RWPE1 (cell line): ENCODE measurements around the gene ONECUT3.

Experiments
- CTCF ChIA-PET: fragments of 350-600 bp; sonication (Branson Sonifier 250); formaldehyde crosslinking; extraction: SDS; loops from one replicate; lab custom pipeline; 2021; lab: Yijun Ruan, JAX
- POLR2A ChIA-PET: fragments of 400-600 bp; formaldehyde crosslinking; extraction: SDS; loops from one replicate; lab custom pipeline; 2020; ENCODE audit warnings: antibody characterized with exemption; ENCODE audit not compliant: low non-redundant PET; lab: Yijun Ruan, JAX
- DNase-seq: peaks from one replicate; pipeline ENCODE4 v3.0.0; 2012; ENCODE audit warnings: low spot score
- H3K27ac ChIP-seq: fragments of 450-650 bp; 2 replicates; pipeline ENCODE4 v1.5.1; 2017
- TF ChIP-seq, protein P1 (sequence below): fragments of 450-650 bp; conservative IDR thresholded peaks from 2 replicates; pipeline ENCODE4 v1.5.1; 2017; ENCODE audit warnings: low read depth, mild to moderate bottlenecking

Gene ONECUT3

DNA sequence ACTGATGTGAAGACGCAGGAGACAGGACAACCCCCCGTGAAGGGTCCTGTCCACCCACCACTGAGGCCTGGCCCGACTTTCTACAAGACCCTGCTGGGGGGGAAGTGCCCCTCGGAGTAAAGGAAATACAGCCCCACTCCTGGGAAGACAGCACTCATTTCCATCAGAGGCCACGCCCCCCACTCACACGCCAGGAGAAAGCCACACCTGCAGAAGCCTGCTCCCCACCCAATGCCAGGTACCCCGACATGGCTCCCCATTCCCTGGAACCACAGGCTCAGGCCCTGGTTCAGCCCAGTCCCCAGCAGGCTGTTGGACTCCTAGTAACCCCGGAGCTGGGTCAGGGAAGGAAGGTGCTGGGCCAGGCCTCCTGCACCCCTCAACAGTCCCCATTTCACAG lies 69.7 kb downstream of the ONECUT3 start:
- DNase-seq = no peak
- TF ChIP-seq, protein P1, sequence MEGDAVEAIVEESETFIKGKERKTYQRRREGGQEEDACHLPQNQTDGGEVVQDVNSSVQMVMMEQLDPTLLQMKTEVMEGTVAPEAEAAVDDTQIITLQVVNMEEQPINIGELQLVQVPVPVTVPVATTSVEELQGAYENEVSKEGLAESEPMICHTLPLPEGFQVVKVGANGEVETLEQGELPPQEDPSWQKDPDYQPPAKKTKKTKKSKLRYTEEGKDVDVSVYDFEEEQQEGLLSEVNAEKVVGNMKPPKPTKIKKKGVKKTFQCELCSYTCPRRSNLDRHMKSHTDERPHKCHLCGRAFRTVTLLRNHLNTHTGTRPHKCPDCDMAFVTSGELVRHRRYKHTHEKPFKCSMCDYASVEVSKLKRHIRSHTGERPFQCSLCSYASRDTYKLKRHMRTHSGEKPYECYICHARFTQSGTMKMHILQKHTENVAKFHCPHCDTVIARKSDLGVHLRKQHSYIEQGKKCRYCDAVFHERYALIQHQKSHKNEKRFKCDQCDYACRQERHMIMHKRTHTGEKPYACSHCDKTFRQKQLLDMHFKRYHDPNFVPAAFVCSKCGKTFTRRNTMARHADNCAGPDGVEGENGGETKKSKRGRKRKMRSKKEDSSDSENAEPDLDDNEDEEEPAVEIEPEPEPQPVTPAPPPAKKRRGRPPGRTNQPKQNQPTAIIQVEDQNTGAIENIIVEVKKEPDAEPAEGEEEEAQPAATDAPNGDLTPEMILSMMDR = no peak
- ChIA-PET POLR2A (no interaction called here), CTCF (interaction anchor here (0.6 to 1.0 kb wide), 5 partner anchors 11 to 151 kb away, joined by 3 to 5 read pairs (median 4); no protein-coding TSS in a partner anchor)
- H3K27ac ChIP-seq = peak overlapping the region; percentile 29; the same call in 1 of the 2 replicates

DNA sequence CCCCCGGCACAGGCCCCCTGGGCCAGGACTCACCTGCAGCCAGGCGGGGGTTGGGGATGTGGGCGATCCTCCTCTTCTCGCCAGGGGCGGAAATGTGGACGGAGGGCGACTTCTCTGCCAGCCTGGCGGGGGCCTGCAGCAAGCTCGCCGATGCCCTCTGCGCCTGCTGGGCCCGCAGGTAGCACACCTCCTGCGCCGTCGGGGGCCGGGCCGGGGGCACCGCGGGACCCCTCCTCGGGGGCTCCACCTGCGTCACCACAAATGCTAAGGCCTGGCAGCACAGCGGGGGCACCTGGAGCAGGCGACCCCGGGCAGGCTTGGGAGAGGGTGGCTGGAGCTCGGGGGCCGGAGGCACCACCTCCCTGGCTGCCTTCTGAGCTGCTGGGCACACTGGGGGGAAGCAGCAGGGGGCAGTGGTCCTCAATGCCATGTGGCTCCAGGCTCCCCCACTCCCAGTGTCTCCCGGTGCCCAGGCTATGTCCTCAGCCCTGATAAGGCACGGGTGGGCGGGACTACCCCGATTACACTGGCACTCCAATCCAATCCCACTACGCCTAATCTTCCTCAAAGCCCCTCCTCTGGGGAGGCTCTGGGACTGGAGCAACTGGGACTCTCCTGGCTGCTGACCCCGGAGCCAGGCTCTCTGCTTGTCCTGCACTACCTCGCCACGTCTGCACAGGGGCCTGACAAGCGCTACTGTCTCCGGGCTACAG lies 70.4 kb downstream of the ONECUT3 start:
- H3K27ac ChIP-seq = peak overlapping the region; percentile 29; the same call in 1 of the 2 replicates
- CTCF ChIA-PET = interaction anchor here (0.6 to 1.0 kb wide), 5 partner anchors 14 to 151 kb away, joined by 3 to 5 read pairs (median 5); no protein-coding TSS in a partner anchor

DNA sequence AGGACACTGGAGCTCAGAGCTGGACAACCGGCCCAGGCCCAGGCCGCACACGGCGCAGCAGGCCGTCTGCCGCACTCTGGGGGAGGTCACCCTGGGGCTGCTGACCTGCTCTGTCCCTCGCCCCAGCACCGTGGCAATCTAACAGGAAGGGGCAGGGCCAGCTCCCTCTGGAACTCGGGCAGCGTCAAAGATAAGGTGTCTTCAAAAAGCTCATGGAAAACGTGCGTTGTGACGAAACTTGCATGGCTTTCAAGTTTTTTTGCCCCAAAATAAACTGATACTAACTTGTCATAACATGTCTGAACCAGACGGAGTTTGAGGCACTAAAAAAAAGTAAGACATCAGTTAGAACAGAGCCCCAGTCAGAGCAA lies 70.9 kb downstream of the ONECUT3 start:
- H3K27ac ChIP-seq = peak overlapping the region; percentile 29; the same call in 1 of the 2 replicates
- TF ChIP-seq, protein P1 = no peak
- DNase-seq = no peak
- CTCF ChIA-PET = interaction anchor here (0.6 to 1.0 kb wide), 3 partner anchors 43 to 152 kb away, joined by 3 to 5 read pairs (median 4); no protein-coding TSS in a partner anchor
- POLR2A ChIA-PET = no interaction called here

More for the DNA sequence above, 70.4 kb downstream of the ONECUT3 start:
- DNase-seq = no peak
- TF ChIP-seq, protein P1 = no peak
- POLR2A ChIA-PET = no interaction called here

DNA sequence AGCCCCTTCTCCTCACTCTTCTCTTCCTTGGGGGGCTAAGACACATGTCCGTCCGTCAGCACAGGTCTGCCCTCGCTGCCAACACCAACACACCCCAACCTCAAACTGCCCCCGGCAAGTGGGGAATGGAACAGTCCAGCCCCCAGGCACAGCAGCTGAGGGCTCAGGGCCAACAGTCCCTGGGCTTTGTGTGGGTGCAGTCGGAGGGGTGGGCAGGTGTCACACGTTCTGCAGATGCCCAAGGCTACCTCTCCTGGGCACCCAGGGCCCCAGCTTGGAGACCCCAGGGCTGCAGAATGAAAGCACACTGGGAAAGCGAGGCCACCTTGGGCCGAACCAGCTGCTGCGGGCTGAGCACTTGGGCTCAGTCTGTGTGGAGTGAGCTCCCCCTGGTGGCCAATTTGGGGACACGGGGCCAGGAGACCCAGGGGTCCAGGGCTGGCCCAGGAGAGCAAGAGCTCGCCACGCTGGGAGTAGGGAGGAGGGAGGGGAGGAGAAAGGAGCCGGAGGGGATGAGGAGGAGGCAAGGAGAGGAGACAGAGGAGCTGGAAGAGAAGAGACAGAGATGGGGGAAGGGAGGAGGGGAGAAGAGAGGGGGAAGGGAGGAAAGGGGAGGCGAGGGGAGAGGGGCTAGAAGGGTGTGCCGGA lies 72.7 kb downstream of the ONECUT3 start:
- CTCF ChIA-PET = interaction anchor here (0.5 to 2.4 kb wide), 28 partner anchors 8 to 582 kb away, joined by 3 to 18 read pairs (median 4); partner anchors contain the start of gene REXO1
- TF ChIP-seq, protein P1 = peak; percentile 93
- peak; percentile 76 for DNase-seq
- H3K27ac ChIP-seq = peak overlapping the region; percentile 42
- POLR2A ChIA-PET = no interaction called here

DNA sequence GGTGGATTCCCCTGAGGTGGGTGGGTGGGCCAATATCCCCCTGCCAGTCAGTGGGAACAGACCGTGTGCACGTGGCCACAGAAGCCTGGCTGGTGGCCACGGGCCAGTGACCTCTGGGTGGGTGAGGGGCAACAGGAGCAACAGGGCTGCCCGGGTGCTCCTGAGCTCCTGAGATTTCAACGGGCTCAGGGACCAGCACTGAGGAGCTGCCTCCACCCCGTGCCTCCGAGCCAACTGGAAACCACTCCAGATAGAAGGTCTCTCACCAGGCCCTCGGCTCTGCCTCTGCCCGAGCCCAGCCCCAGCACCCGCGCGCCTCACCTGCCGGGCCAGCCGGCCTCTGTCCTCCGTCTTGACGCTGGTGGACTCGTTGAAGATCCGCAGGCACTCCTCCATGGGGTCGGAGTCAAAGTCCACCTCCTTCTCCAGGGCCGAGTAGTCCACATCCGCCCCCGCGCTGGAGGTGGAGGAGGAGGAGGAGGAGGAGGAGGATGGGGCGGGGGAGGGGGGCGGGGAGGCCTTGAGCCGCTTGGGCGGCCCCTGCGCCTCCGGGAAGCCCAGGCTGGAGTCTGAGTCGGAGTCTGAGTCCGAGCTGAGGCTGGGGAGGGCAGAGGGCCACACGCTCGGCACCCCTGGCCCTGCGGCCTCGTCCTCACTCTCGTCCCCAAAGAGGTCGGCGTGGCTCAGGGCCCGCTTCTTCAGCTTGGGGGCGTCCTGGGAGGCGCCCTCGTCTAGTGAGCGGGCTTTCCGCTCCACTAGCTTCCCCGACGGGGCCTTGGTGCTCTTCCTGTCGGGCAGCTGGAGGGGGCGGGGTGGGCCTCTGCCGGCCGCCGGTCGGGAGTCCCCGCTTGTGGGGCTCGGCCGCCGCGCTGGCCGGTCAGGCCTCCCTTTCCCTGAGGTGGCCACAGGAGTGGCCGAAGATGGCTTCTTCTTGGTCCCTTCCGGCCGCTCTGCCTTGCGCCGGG lies 73.5 kb downstream of the ONECUT3 start:
- no peak for DNase-seq
- ChIA-PET CTCF (interaction anchor here (0.5 to 2.4 kb wide), 19 partner anchors 10 to 583 kb away, joined by 3 to 18 read pairs (median 5); partner anchors contain the start of gene REXO1), POLR2A (interaction anchor here (0.5 kb wide), 1 partner anchor 227 kb away, joined by 5 read pairs; no protein-coding TSS in a partner anchor)
- H3K27ac ChIP-seq = peak overlapping the region; percentile 42
- TF ChIP-seq, protein P1 = no peak
